ENCODE measurements around the gene BUD31. TPM values are rescaled to one million over a fixed set of nuclear protein-coding genes. Genes with fewer than 3 reads are reported as not detected.

BUD31 gene
- total RNA-seq: 136 and 147 TPM in 2 replicates

- no peaks in the 10 kb centered on the region for H3K9me3 Mint-ChIP-seq
- peak; percentile 99 for DNase-seq
- intact Hi-C loops (cut with micrococcal nuclease): loop anchor here (1.0 to 5.0 kb wide), 5 partner anchors 27 to 150 kb away; partner anchors contain the start of genes ARPC1B, CPSF4, PTCD1 and ZNF655
- H3K36me3 Mint-ChIP-seq (ENCODE audit: low read depth): peaks cover 49% of the 10 kb centered on the region
- no peaks in the 10 kb centered on the region for H3K27me3 Mint-ChIP-seq
- peak within 1 kb of the TSS; percentile 94 for H3K4me3 Mint-ChIP-seq
- peak within 1 kb of the TSS; percentile 97 for H3K27ac Mint-ChIP-seq
- H3K4me1 Mint-ChIP-seq: peaks cover 35% of the 10 kb centered on the region
Measured at GRCh38 chr7:99408379-99409191, at the start of gene BUD31, which contains the start of gene PDAP1. BUD31 (plus strand) TSS chr7:99408969; CDS start chr7:99411093, 2,124 bp downstream. PDAP1 (minus strand) TSS chr7:99408597; CDS start chr7:99408548, 49 bp downstream.

DNA sequence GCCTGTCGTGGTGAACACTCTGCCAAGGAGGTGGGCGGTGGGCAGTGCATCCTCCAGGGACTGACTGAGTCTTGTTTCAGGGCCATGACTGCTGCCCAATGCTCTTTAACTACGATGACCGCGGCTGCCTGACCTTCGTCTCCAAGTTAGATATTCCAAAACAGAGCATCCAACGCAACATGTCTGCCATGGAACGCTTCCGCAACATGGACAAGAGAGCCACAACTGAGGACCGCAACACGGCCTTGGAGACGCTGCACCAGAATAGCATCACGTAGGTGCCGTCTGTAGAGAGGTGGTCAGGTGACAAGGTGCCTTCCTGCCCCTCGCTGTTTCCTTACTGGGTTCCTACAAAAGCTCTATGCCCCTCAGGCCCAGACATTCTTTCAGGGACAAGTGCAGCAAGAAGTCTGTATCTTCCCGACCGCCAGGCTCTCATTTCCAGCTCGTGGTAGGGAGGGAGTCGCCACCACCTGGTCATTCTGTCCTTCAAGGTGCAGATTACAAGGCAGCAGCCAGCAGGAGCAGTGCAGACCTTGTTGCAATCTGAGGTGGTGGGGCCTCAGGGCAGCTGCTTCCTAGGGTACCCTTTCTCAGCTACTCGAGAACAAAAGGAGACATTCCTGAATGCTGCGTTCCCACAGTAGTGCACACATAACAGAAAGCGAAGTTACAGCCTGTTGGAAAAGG is 49.2 kb upstream of the BUD31 start:
- Mint-ChIP-seq H3K36me3 (ENCODE audit: low read depth) (peaks cover 54% of the 10 kb centered on the region), H3K27me3 (no peaks in the 10 kb centered on the region), H3K4me1 (no peaks in the 10 kb centered on the region), H3K4me3 (no peak overlapping the region), H3K9me3 (no peaks in the 10 kb centered on the region), H3K27ac (no peak overlapping the region)
- intact Hi-C loops (cut with micrococcal nuclease): no loop called here
- DNase-seq: no peak

- Mint-ChIP-seq H3K27me3 (no peaks in the 10 kb centered on the region), H3K27ac (no peak overlapping the region), H3K4me3 (no peak overlapping the region), H3K4me1 (no peaks in the 10 kb centered on the region), H3K9me3 (no peaks in the 10 kb centered on the region), H3K36me3 (ENCODE audit: low read depth) (peaks cover 57% of the 10 kb centered on the region)
- intact Hi-C loops (cut with micrococcal nuclease): no loop called here
- no peak for DNase-seq
Measured at GRCh38 chr7:99362801-99363200, 46.0 kb upstream of the BUD31 start.

GRCh38 chr7:99363286-99363685 is 45.5 kb upstream of the BUD31 start:
- Mint-ChIP-seq H3K27me3 (no peaks in the 10 kb centered on the region), H3K4me1 (no peaks in the 10 kb centered on the region), H3K27ac (no peak overlapping the region), H3K9me3 (no peaks in the 10 kb centered on the region), H3K4me3 (no peak overlapping the region), H3K36me3 (ENCODE audit: low read depth) (peaks cover 52% of the 10 kb centered on the region)
- DNase-seq: no peak
- intact Hi-C loops (cut with micrococcal nuclease): no loop called here

- Mint-ChIP-seq H3K9me3 (no peaks in the 10 kb centered on the region), H3K27ac (no peak overlapping the region), H3K4me1 (peaks cover 14% of the 10 kb centered on the region), H3K27me3 (no peaks in the 10 kb centered on the region), H3K4me3 (no peak overlapping the region), H3K36me3 (ENCODE audit: low read depth) (peaks cover 49% of the 10 kb centered on the region)
- intact Hi-C loops (cut with micrococcal nuclease): loop anchor here (2.0 kb wide), 1 partner anchor 21 kb away; no protein-coding TSS in a partner anchor
- peak; percentile 90 for DNase-seq
Measured at GRCh38 chr7:99365318-99366141, 43.2 kb upstream of the BUD31 start.

DNA sequence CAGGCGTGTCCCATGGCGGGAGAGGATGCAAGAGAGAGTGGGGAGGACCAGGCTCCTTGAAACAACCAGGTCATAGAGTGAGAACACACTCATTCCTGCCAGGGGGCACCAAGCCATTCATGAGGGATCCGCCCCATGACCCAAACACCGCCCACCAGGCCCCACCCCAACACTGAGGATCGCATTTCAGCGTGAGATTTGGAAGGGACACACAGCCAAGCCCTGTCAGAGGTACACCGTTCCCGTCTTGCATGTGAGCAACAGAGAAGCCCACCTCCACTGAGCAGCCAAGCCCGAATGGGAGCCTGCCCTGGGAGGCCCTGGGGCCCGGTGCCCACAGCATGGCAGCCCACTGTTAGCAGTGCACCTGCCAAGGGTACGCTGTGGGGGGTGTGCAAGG is 42.1 kb upstream of the BUD31 start:
- no peak overlapping the region for H3K4me3 Mint-ChIP-seq
- intact Hi-C loops (cut with micrococcal nuclease): no loop called here
- H3K4me1 Mint-ChIP-seq: peaks cover 16% of the 10 kb centered on the region
- peaks cover 39% of the 10 kb centered on the region for H3K36me3 Mint-ChIP-seq (ENCODE audit: low read depth)
- no peaks in the 10 kb centered on the region for H3K27me3 Mint-ChIP-seq
- no peak overlapping the region for H3K27ac Mint-ChIP-seq
- H3K9me3 Mint-ChIP-seq: no peaks in the 10 kb centered on the region
- DNase-seq: no peak

GRCh38 chr7:99368750-99369389 is 39.9 kb upstream of the BUD31 start:
- DNase-seq: no peak
- Mint-ChIP-seq H3K4me1 (peaks cover 23% of the 10 kb centered on the region), H3K36me3 (ENCODE audit: low read depth) (peaks cover 31% of the 10 kb centered on the region), H3K27ac (no peak overlapping the region), H3K27me3 (no peaks in the 10 kb centered on the region), H3K9me3 (no peaks in the 10 kb centered on the region), H3K4me3 (no peak overlapping the region)
- intact Hi-C loops (cut with micrococcal nuclease): no loop called here

DNA sequence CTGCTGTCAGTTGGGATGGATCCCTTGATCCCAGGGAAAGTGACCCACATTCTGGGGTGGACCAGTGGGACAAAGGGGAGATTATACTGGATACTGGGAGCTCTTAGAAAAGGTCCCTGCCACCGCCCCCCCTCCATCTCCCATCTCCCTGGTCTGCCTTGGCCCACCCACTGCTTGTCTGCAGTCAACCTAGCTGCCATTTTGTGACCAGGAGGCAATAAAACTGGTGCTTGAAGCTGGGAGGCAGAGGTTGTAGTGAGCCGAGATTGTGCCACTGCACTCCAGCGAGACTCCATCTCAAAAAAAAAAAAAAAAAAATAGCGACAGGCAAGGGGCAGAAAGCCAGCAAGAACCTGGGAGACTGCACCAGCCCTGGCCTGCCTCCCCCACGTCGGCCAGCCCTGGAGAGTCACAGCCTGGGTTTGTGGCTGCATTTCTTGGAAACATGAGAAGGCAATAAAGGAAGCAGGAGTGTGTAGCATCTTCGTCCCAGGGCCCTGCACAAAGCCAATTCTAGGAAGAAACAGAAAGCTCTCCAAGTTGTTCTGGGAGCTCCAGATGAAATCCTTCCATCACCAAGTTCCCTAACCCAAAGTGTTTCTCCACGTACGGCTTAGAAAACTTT is 38.9 kb upstream of the BUD31 start:
- intact Hi-C loops (cut with micrococcal nuclease): loop anchor here (5.0 kb wide), 1 partner anchor 37 kb away; the partner anchor contains the start of genes BUD31 and PDAP1
- peak overlapping the region; percentile 53 for H3K27ac Mint-ChIP-seq
- no peak for DNase-seq
- no peaks in the 10 kb centered on the region for H3K9me3 Mint-ChIP-seq
- peaks cover 23% of the 10 kb centered on the region for H3K36me3 Mint-ChIP-seq (ENCODE audit: low read depth)
- no peak overlapping the region for H3K4me3 Mint-ChIP-seq
- no peaks in the 10 kb centered on the region for H3K27me3 Mint-ChIP-seq
- H3K4me1 Mint-ChIP-seq: peaks cover 24% of the 10 kb centered on the region

DNA sequence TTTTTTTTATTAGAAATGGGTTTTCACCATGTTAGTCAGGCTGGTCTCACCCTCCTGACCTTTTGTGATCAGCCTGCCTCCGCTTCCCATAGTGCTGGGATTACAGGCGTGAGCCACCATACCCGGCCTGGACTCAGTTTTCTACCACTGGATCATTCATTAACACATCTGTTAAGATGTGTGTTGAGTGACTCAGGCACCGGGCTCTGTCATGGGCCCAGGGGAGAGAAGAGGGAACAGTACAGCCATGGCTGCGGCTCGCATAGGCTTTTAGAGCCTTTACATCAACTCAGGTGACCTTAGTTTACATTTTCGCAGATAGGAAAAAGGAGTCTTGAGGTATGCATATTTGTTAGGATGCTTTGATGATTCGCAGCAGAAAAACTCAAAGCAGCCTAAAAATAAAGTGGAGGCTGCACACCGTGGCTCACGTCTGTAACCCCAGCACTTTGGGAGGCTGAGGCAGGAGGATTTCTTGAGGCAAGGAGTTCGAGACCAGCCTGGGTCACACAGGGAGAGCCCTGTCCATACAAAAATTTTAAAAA is 37.3 kb upstream of the BUD31 start:
- Mint-ChIP-seq H3K36me3 (ENCODE audit: low read depth) (peaks cover 14% of the 10 kb centered on the region), H3K4me3 (no peak overlapping the region), H3K4me1 (peaks cover 26% of the 10 kb centered on the region), H3K27ac (no peak overlapping the region), H3K9me3 (no peaks in the 10 kb centered on the region), H3K27me3 (no peaks in the 10 kb centered on the region)
- no peak for DNase-seq
- intact Hi-C loops (cut with micrococcal nuclease): loop anchor here (5.0 kb wide), 1 partner anchor 36 kb away; the partner anchor contains the start of genes BUD31 and PDAP1

DNA sequence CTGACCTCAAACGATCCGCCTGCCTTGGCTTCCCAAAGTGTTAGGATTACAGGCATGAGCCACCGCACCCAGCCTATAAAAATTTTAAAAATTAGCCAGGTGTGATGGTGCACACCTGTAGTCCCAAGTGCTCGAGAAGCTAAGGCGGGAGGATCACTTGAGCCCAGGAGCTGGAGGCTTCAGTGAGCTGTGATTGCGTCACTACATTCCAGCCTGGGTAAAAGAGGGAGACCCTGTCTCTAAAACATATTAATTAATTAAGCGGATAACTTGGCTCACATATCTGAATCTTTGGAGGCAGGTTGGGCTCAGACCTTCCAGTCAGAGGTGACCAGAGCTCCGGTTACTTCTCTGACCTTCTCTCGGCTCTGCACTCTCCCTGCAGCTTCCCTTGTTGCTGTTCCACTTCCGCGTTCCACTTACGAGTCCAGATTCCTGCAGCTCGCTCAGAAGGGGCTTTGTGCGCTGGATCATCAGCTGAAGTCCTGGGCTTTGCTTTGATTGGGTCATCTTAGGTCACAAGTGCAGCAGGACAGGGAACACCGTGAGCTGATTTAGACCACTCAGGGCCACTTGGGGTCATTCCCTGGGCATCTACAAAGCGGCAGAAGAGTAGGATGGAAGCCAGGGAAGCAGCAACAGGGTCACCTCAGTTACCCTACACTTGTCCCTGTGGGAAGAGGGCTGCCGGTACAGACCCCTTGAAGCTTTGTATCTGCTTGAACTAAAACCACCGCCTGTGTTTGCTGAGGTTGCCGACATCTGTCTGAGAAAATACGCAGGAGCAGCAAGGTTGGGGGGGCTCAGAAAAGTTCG is 36.3 kb upstream of the BUD31 start:
- Mint-ChIP-seq H3K27ac (peak overlapping the region; percentile 70), H3K27me3 (no peaks in the 10 kb centered on the region), H3K9me3 (no peaks in the 10 kb centered on the region), H3K4me1 (peaks cover 28% of the 10 kb centered on the region), H3K36me3 (ENCODE audit: low read depth) (peaks cover 9% of the 10 kb centered on the region), H3K4me3 (peak overlapping the region; percentile 77)
- intact Hi-C loops (cut with micrococcal nuclease): loop anchor here (5.0 kb wide), 1 partner anchor 35 kb away; the partner anchor contains the start of genes BUD31 and PDAP1
- DNase-seq: no peak

GRCh38 chr7:99373091-99374066 is 35.4 kb upstream of the BUD31 start:
- no peak for DNase-seq
- Mint-ChIP-seq H3K27ac (peak overlapping the region; percentile 73), H3K36me3 (ENCODE audit: low read depth) (peaks cover 16% of the 10 kb centered on the region), H3K9me3 (no peaks in the 10 kb centered on the region), H3K4me3 (peak overlapping the region; percentile 82), H3K27me3 (no peaks in the 10 kb centered on the region), H3K4me1 (peaks cover 32% of the 10 kb centered on the region)
- intact Hi-C loops (cut with micrococcal nuclease): loop anchor here (2.0 to 5.0 kb wide), 2 partner anchors 19 to 34 kb away; partner anchors contain the start of genes BUD31 and PDAP1

Data from activated CD4-positive, alpha-beta T cell treated with anti-CD3 and anti-CD28 coated beads, Interleukin-2, amount 10 ng/mL, durations not matched to agents 24 days and 14 days (primary cell).